ENCODE data around the gene KCNMA1.

GRCh38 chr10:76880931-76881330 is 756.7 kb downstream of the KCNMA1 start:
- TF ChIP-seq NR2C2 (IDR thresholded peaks at IDR 0.05; ENCODE audit: borderline replicate concordance, control insufficient read depth, insufficient read length, low read depth), result no peak
- no peak for TF ChIP-seq TAF1 (IDR thresholded peaks at IDR 0.05; ENCODE audit: borderline replicate concordance, low read depth, low read length)
- TF ChIP-seq USF1 (IDR thresholded peaks at IDR 0.05; ENCODE audit: borderline replicate concordance, extremely low read length, insufficient read depth, low read depth, low read length), result no peak
- TF ChIP-seq ATF3 (IDR thresholded peaks at IDR 0.05; ENCODE audit: borderline replicate concordance, extremely low read depth, low read depth, low read length), result no peak
- no peak for TF ChIP-seq BCLAF1 (IDR thresholded peaks at IDR 0.05)
